Progenitor cell of endocrine pancreas (in vitro differentiated cells): Measurements from ENCODE around the gene TMEM178B. TPM values are rescaled to one million over a fixed set of nuclear protein-coding genes. Genes with fewer than 3 reads are reported as not detected.

Experiments used
- DNase-seq: peaks from one replicate; pipeline ENCODE4 v3.0.0; 2021; ENCODE audit warnings: low spot score; ENCODE audit not compliant: unreplicated experiment
- H3K27ac Mint-ChIP-seq: 2 replicates; pipeline ENCODE4 v1.8.0; 2021; ENCODE audit warnings: mild to moderate bottlenecking, moderate library complexity, mixed read lengths
- H3K27me3 Mint-ChIP-seq: 2 replicates; pipeline ENCODE4 v1.8.0; 2021; ENCODE audit warnings: mixed read lengths
- H3K36me3 Mint-ChIP-seq: 2 replicates; pipeline ENCODE4 v1.8.0; 2022; ENCODE audit warnings: mixed read lengths; ENCODE audit not compliant: insufficient read depth
- H3K4me1 Mint-ChIP-seq: 2 replicates; pipeline ENCODE4 v1.8.0; 2021; ENCODE audit warnings: low read depth, mixed read lengths
- H3K4me3 Mint-ChIP-seq: 2 replicates; pipeline ENCODE4 v1.8.0; 2021; ENCODE audit warnings: low read depth, mild to moderate bottlenecking, moderate library complexity, mixed read lengths
- H3K9me3 Mint-ChIP-seq: 2 replicates; pipeline ENCODE4 v1.8.0; 2021; ENCODE audit warnings: low read depth, mixed read lengths
- total RNA-seq: library from RNA; stranded (reverse); gene quantifications from 2 replicates; pipeline ENCODE4 v1.2.1, GENCODE V29; 2021
- TF ChIP-seq, protein P1 (sequence below): fragments of 200-600 bp; sonication (generic); IDR thresholded peaks from one replicate; pipeline ENCODE4 v1.5.0; 2021; ENCODE audit warnings: antibody characterized with exemption, mild to moderate bottlenecking; ENCODE audit not compliant: unreplicated experiment

TMEM178B gene
- total RNA-seq, 1 donor from 2014 or later, result 2.8 TPM

DNA sequence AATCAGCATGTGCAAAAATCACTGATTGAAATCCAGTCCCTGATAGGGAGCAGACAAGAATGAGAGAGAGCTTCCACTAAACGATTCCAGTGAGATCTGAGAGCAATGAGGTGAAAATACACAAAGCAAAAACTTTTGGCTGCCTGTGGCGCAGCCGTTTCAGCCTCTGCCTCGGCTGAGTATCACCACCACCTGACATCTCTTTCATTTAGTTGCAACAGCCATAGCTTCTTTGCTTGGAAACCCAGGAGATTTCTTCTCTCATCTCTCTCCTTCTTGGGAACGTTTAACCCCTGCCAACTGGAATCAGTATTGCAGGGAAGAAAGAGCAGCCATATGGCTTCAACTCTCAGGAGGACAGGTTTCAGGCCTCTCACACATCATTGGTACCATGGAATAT, 240.0 kb downstream of the TMEM178B start:
- no peak for DNase-seq
- H3K27ac Mint-ChIP-seq, result no peak overlapping the region

GRCh38 chr7:141317033-141317585, 243.2 kb downstream of the TMEM178B start:
- Mint-ChIP-seq H3K4me1 (no peaks in the 10 kb centered on the region), H3K9me3 (no peaks in the 10 kb centered on the region), H3K36me3 (no peaks in the 10 kb centered on the region), H3K27ac (no peak overlapping the region), H3K4me3 (no peak overlapping the region), H3K27me3 (peaks cover 10% of the 10 kb centered on the region)
- DNase-seq, result no peak
- TF ChIP-seq, protein P1, sequence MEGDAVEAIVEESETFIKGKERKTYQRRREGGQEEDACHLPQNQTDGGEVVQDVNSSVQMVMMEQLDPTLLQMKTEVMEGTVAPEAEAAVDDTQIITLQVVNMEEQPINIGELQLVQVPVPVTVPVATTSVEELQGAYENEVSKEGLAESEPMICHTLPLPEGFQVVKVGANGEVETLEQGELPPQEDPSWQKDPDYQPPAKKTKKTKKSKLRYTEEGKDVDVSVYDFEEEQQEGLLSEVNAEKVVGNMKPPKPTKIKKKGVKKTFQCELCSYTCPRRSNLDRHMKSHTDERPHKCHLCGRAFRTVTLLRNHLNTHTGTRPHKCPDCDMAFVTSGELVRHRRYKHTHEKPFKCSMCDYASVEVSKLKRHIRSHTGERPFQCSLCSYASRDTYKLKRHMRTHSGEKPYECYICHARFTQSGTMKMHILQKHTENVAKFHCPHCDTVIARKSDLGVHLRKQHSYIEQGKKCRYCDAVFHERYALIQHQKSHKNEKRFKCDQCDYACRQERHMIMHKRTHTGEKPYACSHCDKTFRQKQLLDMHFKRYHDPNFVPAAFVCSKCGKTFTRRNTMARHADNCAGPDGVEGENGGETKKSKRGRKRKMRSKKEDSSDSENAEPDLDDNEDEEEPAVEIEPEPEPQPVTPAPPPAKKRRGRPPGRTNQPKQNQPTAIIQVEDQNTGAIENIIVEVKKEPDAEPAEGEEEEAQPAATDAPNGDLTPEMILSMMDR, result no peak

More for the DNA sequence above, 240.0 kb downstream of the TMEM178B start:
- TF ChIP-seq, protein P1, result no peak
- no peaks in the 10 kb centered on the region for H3K4me1 Mint-ChIP-seq
- no peaks in the 10 kb centered on the region for H3K9me3 Mint-ChIP-seq
- H3K27me3 Mint-ChIP-seq, result peaks cover 11% of the 10 kb centered on the region
- no peaks in the 10 kb centered on the region for H3K36me3 Mint-ChIP-seq
- H3K4me3 Mint-ChIP-seq, result no peak overlapping the region

DNA sequence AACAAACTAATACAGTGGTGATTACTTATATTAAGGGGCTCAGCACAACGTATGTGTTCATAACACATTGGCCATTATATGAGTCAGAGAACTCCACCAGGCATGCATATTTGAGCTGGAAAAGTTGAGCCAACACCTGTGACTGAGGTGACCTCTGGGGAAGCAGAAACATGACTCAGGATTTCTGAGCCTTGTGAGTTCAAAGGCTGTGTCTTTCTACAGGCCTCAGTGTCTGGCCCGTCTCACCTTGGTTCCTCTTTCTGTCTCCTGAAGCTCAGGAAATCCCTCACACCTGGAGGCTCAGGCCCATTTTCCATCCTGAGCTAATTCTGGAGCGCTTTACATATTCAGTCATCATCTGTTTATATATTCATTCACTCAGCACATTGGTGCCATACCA, 246.4 kb downstream of the TMEM178B start:
- TF ChIP-seq, protein P1, result no peak
- Mint-ChIP-seq H3K27ac (no peak overlapping the region), H3K27me3 (no peaks in the 10 kb centered on the region), H3K4me1 (no peaks in the 10 kb centered on the region), H3K36me3 (no peaks in the 10 kb centered on the region), H3K4me3 (no peak overlapping the region), H3K9me3 (no peaks in the 10 kb centered on the region)
- no peak for DNase-seq

DNA sequence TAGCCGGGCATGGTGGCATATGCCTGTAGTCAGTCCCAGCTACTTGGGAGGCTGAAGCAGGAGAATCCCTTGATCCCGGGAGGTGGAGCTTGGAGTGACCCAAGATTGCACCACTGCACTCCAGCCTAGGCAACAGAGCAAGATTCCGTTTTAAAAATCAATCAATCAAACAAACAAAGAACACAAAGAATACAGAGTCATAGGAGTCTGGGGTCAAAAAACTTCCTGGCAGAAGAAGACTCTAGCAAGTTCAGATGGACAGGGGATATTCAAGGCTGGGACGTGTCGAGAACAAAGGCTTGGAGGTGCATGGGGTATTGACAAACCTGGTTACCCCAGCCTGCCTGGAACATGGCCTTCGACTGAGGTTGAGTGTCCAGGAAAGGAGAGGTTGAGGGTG, 248.5 kb downstream of the TMEM178B start:
- Mint-ChIP-seq H3K36me3 (no peaks in the 10 kb centered on the region), H3K4me1 (no peaks in the 10 kb centered on the region), H3K9me3 (no peaks in the 10 kb centered on the region), H3K4me3 (no peak overlapping the region), H3K27ac (no peak overlapping the region), H3K27me3 (no peaks in the 10 kb centered on the region)
- DNase-seq, result no peak
- TF ChIP-seq, protein P1, result no peak

GRCh38 chr7:141323826-141324225, 250.0 kb downstream of the TMEM178B start:
- TF ChIP-seq, protein P1, result no peak
- H3K27ac Mint-ChIP-seq, result no peak overlapping the region
- no peak for DNase-seq
- H3K9me3 Mint-ChIP-seq, result no peaks in the 10 kb centered on the region
- no peaks in the 10 kb centered on the region for H3K4me1 Mint-ChIP-seq
- no peak overlapping the region for H3K4me3 Mint-ChIP-seq
- no peaks in the 10 kb centered on the region for H3K36me3 Mint-ChIP-seq
- no peaks in the 10 kb centered on the region for H3K27me3 Mint-ChIP-seq
